NCI-H2171 (cell line): ENCODE measurements around the gene SKOR1.

Experiments
- DNase-seq: peaks from one replicate; lab custom pipeline; 2025; lab: John Stamatoyannopoulos, UW

Gene SKOR1, protein sequence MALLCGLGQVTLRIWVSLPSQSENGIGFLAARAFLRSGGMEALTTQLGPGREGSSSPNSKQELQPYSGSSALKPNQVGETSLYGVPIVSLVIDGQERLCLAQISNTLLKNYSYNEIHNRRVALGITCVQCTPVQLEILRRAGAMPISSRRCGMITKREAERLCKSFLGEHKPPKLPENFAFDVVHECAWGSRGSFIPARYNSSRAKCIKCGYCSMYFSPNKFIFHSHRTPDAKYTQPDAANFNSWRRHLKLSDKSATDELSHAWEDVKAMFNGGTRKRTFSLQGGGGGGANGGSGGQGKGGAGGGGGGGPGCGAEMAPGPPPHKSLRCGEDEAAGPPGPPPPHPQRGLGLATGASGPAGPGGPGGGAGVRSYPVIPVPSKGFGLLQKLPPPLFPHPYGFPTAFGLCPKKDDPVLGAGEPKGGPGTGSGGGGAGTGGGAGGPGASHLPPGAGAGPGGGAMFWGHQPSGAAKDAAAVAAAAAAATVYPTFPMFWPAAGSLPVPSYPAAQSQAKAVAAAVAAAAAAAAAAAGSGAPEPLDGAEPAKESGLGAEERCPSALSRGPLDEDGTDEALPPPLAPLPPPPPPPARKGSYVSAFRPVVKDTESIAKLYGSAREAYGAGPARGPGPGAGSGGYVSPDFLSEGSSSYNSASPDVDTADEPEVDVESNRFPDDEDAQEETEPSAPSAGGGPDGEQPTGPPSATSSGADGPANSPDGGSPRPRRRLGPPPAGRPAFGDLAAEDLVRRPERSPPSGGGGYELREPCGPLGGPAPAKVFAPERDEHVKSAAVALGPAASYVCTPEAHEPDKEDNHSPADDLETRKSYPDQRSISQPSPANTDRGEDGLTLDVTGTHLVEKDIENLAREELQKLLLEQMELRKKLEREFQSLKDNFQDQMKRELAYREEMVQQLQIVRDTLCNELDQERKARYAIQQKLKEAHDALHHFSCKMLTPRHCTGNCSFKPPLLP

DNA sequence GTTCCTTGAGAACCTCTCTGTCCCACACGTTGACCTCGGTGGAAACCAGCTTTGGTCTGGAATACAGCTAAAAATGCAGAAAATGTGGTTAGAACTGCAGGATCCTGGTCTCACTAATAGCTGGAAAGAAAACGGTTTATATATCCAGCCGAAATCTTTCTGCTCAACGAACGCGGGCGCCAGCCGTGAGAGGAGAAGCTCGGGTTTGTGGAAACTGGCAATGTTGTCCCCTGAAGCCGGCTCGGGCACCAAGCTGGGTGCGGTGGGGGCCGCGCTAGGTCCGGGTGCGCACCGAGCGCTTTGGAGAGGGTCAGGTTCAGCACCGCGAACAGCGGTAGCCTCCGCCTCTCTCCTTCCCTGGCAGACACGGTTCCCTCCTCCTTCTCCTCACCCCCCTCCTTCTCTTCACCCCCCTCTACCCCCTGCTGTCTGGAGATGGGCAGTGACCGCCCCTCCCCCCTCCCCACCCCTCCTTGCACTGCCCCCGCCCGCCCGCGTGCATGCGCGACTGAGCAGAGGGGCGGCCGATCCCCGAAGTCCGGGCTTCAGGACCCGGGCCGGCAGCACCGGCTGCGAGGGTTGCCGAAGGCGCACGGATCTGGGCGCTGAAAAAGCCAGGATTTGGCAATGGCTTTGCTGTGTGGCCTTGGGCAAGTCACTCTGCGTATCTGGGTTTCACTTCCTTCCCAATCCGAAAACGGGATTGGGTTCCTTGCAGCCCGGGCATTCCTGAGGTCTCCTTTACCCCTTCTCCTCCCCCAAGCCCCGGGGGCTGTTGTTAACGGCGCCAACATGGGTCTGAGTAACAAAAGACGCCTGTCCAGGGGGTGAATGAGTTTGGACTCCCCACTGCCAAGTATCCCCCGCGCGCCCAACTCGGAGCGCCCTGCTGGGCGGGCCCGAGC, at the start of gene SKOR1:
SKOR1 (plus strand) TSS at position 534 of the 905 bp plus-strand sequence; CDS start at position 628, 94 bp downstream.
- DNase-seq = no peak

DNA sequence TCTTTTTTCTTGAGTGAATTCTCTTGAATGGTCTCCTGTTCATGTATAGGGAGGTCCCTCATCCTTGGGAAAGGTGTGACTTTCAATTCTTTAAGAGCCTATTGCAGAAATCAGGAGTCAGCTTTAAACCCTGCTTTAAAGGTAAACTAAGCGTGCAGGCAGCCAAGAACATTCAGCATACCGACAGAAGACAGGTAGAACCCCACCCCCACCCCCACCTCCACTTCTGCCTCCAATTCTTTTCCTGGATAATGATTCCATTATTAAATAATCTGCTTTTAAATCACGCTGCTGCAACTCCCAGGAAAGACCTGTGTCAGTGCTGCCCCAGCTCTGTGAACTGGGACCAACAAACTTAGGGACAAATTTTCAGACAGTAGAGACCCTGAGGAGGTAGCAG, 49.3 kb upstream of the SKOR1 start:
- DNase-seq = no peak

DNA sequence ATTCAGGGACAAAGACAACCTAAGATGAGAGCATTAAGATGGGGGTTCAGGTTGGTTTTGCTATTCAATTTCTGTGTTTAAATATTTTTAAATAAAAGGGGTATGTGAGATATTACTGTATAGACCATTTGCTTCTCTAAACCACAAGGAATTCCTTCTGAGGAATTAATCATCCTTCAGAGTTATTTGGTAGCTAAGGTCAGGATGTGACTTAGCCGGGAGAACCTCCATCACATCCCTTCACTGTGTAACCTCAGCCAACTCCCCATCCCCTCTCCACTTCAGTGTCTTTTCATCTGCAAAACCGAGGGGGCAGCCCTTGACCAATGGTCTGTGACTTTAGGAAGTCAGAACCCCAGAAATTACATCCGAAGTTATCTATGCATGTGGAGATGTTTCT, 48.7 kb upstream of the SKOR1 start:
- no peak for DNase-seq

DNA sequence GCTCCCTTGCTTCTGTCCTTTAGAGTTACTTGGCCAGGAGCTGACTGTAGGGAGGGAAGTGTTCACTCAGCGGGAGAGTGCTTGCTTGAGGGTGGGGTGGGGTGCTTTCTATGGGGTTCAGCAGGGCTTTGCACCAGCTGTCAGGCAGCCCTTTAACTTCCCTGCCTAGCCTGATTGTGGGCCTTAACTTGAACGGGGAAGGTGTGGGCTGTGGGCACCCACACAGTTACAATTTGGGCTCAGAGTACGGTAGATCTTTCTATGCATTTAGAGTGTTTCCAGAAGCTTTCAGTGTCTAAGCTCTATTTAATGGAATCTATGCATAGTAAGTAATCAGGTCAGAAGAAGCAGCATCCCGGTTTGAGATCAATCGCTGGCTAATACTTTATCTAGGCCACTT, 48.2 kb upstream of the SKOR1 start:
- no peak for DNase-seq

DNA sequence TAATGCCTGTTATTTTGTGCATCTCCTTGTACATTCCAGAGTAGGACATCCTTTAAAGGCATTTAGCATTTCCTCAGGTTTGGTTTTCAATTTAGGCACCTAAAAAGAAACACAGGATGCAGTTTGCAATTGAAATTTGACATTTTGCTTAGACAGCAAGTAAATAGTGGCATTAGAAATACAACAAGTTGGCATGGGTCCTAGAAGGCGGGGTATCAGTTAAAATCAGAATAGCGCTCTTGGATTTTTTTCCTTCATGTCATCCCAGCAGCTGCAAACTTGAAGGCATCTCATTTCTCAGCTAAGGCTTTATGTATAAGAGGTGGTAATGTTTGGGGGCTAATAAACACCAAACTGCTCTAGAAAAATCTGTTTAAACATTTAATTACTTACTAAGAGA, 47.5 kb upstream of the SKOR1 start:
- no peak for DNase-seq

DNA sequence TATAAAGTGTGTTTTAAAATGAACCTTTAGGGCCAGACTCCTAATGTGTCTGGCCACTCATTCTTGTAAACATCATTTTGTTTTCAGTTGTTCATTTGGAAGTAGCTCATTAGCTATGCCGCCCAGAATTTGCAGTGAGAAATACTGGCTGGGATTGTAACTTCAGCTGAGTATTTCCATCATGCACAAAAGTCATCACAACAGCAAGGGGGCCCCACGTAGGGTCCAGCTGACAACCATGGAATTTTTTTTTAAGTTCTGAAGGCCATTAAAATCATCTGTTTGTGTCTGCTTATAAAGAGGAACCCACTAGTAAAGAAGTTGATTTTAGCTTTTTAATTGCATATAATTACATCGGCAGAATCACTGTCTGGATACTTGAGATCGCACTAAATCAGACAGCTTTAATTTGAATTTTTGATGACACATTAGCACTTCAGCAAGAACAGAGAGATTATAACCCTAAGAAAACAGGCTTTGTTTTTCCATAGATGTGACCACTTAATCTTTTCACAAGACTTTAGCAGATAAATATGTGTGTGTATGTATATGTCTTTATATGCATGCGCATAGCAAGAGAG, 46.3 kb upstream of the SKOR1 start:
- DNase-seq = no peak

DNA sequence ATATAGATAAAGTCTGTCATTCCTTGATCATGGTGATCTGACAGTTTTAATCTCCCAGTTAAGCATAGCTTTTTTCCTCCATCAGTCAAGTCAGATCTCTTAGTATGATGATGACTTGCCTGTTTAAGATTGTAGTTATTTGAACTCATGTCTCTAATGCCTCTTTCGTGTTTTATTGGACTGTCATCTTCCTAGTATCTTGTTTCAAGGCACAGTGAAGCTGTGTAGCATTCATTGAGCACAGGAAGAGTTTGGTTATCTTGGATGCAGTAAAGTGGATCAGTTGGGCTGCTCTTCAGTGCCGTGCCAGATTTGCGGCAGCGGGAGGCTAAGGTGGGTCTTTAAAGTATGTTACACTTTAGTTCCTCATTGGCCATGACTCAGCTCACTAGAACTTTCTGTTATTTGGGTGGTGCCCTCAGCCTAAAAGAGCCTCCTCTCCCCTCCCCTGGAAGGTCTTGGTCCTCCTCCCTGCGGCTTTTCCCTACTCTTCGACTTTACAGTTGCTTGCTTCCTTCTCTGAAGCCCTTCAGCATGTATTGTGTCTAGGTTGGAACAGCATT, 45.7 kb upstream of the SKOR1 start:
- no peak for DNase-seq

DNA sequence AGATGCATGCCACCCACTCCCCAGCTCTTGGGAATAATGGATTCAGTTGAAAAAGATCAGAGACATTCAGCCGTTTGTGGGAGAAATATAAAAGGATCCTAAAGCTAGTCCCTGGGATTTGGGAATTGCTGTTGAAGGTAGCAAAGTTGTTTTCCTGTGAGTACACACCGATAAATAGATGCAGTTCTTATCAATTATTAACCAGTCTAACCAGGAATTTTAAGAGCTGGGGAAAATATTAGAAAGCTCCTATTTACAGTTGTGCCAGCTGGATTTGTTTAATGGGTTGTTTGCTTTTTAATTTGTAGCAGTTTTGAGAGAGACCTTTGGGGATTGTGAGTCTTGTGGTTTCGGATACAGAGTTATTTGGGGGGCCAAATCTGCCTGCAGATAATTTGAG, 44.2 kb upstream of the SKOR1 start:
- DNase-seq = no peak

DNA sequence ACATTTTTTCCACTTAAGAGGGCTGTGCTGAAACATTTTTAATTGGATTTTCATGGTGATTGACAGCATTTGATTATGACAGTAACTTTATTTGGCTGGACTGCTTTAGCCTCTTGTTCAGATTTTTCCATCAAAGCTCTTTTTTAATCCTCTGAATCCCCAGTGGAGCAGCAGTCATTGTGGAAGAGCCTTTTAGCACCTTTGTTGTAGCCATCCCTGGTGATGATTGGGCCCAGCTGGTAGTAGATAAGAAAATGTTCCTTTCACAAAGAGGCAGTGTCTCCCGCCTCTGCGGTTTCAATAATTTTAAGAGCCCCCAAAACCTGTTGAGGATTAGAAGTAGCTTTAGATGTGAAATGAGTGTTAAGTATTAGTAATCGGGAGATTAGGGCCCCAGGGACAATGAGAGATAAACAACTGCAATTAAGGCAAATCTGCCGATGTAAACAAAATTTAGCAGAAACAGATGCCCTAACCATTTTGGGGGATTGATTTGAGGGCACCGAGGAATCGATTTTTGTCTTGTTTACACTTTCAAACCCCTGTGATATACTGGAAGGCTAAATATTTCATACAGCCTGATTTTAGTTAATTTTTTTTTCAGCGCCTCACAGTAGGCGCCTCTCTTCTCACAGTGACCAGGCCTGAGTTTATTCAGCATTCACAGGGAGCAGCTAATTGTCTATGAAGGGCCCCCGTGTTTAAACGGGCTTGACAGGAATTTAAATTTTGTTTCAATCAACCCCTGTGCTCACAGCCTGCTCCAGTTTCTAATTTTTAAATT, 43.2 kb upstream of the SKOR1 start:
- no peak for DNase-seq

DNA sequence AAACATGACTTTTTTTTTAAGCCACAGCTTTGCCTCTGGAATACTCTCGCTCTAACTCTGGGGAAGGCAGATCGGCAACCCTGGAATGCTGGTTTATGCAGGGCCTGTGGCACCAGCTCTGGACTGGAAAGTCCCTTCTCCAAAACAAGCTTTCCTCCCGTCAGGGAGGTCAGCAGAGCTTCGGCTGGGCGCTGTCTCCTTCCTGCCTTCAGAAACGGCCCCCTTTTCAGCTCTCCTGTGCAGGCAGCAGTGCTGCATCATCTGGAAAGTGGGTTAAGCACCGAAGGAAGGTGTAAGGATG, 42.7 kb upstream of the SKOR1 start:
- no peak for DNase-seq

DNA sequence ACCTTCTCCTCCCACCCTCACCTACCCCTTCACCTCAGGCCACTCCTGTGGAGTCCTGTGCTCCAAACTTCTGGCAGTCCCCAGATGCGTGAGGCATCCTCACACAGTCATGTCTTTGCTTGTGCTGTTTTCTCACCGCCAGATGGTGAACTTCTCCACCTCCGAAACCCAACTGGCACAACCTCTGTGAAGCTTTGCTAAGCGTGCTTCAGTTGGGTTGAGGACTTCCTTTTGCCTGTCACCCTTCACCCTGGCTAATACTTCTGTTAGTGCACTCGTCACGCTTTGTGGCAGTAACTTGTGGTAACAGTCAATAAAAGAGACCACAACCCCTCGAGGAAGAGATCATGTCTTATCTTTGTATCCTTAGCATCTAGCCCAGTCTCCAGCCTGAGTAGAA, 42.0 kb upstream of the SKOR1 start:
- peak; percentile 74 for DNase-seq

DNA sequence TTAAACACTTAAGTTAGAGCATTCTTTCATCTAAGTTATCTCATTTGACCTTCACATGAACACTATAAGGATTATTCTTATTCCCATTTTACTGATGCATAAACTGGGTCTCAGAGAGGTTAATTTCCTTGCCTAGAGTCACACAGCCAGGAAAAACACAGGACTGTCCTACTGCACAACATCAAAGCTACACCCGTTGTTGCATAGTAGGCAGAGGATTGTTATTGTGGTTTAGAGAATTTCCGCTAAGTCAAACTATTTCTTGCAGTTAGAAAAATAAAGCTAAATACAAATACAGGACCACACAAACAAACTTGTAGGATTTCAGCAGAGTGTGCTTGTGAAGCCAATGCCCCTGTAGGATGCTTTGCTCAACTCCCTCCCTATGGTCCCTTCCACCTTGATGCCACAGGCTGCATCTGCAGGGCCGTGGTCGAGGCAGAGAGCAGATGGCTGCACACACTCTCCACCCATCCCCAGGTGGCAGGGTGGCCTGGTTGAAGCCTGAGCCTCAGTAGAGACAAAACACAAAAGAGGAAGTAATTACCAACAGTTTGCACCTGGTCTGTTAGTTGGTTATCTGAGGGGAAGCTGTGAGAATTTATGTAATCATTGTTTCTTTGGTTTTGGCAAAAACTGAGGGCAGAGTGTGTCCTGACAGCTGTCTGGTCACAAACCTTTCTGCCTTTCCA, 41.1 kb upstream of the SKOR1 start:
- DNase-seq = peak; percentile 54

DNA sequence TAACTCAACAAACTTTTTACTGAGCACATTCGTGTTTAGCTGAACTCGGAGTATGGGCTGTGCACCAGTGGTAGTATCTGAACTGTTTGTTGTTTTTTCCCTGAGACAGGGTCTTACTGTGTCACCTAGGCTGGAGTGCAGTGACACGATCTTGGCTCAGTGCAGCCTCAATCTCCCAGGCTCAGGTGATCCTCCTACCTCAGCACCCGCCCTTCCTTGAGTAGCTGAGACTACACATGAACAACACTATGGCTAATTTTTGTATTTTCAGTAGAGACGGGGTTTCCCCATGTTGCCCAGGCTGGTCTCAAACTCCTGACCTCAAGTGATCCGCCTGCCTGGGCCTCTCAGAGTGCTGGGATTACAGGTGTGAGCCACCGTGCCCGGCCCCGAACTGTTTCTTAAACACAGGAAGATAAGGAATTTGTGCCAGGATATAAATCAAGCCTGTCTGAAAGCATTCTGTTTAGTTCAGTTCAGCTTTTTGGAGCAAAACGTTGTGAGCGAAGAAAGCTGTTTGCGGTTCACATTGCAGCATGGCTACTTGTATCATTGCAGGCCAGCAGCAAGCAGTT, 40.4 kb upstream of the SKOR1 start:
- no peak for DNase-seq

DNA sequence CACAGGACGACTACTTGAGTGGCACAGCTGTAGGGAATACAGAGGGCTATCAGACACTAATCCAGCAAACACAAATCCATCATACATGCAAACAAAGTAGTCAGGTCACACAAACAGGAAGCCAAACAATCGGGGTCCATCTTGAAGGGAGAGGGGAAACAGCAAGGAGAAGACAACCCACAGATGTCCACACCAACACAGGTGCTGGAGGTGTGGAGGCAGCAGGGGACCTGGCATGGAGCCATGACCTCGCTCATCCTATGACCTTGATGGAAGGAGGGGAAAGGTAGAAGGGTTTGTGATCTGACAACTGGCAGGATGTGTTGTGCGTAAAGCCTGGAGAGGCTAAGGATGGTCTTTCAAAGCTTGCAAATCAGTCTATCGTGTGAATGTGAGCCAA, 39.9 kb upstream of the SKOR1 start:
- no peak for DNase-seq

DNA sequence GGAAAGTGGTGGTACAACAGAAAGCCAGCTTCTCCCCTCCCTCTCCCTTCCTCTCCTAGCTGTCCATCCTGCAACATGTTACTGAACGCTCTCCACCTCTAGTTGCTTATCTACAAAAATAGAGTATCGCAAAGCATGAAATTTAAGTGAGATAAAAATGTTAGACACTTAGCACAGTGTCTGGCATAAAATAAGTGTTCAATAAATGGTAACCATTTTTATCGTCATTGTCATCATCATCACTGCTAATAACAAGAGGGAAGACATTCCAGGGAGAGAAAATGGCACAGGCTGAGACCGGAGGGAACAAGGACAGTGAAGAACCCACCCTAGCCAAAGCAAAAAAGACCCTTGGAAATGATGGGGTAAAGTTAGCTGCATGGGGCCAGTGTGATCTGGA, 38.7 kb upstream of the SKOR1 start:
- DNase-seq = no peak

DNA sequence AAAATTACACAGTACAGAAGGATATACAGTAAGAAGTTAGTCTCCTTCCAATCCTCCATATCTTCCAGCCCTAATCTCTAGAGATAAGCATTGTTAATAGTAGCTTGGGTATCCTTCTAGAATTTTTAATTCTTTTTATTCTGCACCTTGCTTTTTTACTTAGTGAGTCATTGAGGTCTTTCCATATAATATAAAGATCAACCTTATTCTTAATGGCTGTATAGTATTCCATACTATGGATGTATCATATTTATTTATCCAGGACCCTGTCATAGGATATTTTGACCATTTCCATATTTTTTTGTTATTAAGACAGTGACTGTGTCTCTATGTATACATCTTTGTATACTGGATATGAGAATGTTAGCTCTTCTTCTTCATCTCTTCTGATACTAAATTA, 36.3 kb upstream of the SKOR1 start:
- DNase-seq = no peak

DNA sequence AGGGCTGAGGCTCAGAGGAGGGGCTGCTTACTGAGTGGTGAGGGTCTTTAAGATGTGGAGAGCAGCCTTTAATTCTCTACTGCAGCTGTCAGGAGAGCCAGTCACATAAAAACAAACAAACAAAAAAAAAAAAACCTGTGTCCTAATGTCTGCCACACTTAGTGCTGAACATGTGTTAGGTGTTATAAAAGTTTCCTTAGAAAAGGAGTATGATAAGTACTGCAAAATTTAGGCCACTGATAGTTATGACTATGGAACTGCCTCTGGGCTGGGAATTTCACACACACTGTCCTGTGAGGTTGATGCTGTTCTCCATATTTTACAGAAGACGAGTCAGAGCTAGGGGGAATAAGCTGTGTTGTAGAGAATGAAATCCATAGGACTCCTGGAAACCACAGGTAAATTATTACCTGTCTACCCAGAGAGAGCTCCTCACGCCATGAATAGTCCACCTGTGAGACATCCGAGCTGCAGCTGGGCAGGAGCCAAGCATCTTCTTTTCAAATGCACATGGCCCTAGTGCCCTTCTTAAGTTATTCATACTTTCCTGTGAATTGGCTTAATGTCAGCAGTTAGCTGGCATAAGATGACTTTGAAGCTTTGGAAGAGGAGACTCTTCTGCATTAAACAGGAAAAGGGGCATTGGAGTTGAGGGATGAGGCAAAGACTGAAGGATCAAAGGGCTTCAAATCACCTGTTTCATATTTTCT, 34.5 kb upstream of the SKOR1 start:
- DNase-seq = no peak

DNA sequence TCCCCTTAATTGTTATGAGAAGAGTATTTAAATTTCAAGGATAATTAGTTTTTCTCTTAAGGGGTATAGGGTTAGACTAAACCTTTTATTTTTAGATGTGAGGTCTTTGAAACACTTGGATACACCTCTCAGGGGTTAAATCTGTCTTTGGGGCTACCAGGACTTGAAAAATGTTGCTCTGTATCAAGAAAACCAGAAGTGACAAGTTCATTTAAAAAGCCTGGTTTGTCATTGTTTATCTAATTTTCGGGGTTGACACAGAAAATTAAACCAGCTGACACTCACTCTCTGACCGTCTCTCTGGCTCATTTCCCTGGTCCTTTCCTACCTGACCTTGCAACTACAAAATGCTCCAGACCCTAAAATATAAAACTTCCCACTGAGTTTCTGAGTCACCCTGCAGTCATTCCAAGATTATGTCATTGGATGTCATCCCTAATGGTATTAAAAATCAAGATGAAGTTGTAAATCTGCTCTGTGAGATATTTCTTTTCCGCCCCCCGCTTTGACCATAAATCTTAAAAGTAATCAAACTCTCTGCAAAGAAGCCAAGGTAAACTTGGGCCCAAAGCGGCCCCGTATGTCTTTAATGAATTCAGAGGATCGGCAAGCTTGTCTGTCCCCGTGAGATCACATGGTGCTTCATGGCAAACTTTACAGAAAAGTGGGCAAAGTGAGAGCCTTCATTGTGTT, 32.9 kb upstream of the SKOR1 start:
- DNase-seq = no peak
